Stromal cell of bone marrow (primary cell): ENCODE measurements around the gene CD2AP.
"Not testable (repeated sequence)": the region's sequence is repeated elsewhere in the genome, so short reads cannot be mapped to it uniquely, and the experiment has no call there.

Experiments used
- DNase-seq: peaks from one replicate; pipeline ENCODE4 v3.0.0-alpha.2; 2012; ENCODE audit warnings: low read depth

The CD2AP gene

DNA sequence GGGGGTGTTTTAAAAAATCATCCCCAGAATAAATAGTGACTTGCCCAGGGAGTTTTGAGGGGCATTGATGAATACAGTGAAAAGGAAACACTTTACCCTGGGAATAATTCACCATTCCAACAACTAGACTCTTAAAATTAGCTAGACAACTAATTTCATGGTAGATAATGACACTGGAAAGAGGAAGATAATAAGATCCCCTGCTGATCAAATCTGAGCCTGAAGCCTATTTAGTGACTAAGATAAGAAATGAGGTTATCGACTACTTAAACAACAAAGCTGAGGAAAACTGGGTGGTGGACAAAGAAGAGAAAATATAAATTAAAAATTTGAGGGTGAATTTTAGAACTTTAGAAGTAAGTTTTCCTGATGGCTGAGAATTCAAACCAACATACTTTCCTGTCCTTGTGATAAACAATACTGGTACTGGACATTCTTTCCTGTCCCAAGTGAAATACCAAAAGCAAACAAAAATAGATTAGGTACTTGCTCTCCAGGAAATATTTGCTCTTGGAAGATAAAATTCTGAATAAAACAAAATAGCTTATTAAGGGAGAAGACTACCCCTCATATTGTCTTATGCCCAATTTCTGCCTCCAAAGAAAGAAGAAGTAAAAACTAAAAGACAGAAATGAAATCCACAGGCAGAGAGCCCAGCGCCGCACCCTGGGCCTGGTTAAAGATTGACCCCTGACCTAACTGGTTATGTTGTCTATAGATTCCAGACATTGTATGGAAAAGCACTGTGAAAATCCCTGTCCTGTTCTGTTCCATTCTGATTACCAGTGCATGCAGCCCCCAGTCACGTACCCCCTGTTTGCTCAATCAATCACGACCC, 156.8 kb downstream of the CD2AP start:
- DNase-seq = no peak

DNA sequence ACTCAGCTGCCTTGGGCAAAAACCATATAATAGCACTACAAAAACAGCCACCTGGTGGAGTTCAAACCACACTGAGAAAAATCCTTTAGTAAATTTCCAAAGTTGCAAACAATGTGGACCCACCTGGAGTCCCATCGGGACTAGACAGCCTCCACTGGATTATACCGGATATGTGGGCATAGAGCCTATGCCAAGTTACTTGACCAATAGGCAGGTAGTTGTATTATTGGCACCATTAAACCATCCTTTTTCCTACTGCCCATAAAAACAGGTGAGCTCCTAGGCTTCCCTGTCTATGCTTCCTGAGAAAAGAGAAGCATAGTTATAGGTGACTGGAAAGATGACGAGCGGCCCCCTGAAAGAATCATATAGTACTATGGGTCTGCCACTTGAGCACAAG, 169.1 kb downstream of the CD2AP start:
- no peak for DNase-seq

DNA sequence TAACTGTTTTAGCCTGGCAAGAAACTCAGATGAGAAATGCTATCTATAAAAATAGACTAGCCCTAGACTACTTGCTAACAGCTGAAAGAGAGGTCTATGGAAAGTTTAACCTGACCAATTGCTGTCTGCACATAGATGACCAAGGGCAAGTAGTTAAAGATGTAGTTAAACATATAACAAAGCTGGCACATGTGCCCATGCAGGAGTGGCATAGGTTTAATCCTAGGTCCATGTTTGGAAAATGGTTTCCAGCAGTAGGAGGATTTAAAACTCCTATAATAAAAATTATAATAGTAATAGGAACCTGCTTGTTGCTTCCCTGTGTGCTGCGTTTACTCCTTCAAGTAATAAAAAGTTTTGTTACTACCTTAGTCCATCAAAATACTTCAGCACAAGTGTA, 169.6 kb downstream of the CD2AP start:
- DNase-seq = no peak

DNA sequence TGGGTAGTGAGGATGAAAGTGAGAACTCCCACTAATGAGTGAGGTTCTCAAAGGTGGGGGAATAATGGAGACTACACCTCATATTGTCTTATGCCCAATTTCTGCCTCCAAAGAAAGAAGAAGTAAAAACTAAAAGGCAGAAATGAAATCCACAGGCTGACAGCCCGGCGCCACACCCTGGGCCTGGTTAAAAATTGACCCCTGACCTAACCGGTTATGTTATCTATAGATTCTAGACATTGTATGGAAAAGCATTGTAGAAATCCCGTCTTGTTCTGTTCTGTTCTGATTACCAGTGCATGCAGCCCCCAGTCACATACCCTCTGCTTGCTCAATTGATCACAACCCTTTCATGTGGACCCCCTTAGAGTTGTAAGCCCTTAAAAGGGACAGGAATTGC, 170.0 kb downstream of the CD2AP start:
- DNase-seq = not testable (repeated sequence)

DNA sequence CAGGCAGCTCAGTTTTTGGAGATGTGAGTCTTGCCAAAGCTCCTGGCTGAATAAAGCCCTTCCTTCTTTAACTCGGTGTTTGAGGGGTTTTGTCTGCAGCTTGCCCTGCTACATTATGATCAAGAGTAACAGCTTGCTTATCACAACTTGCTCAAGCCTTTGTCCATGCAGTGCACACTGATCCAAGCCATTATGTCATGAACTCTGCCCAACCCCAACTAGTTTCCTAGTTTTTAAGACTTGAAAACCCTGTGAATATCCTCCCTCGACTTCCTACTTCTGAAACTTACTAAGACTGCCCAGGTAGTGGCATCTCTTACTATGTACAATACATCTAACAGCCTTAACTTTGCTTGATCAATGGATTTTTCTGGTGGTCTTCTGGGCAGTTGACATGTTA, 170.4 kb downstream of the CD2AP start:
- DNase-seq = no peak

DNA sequence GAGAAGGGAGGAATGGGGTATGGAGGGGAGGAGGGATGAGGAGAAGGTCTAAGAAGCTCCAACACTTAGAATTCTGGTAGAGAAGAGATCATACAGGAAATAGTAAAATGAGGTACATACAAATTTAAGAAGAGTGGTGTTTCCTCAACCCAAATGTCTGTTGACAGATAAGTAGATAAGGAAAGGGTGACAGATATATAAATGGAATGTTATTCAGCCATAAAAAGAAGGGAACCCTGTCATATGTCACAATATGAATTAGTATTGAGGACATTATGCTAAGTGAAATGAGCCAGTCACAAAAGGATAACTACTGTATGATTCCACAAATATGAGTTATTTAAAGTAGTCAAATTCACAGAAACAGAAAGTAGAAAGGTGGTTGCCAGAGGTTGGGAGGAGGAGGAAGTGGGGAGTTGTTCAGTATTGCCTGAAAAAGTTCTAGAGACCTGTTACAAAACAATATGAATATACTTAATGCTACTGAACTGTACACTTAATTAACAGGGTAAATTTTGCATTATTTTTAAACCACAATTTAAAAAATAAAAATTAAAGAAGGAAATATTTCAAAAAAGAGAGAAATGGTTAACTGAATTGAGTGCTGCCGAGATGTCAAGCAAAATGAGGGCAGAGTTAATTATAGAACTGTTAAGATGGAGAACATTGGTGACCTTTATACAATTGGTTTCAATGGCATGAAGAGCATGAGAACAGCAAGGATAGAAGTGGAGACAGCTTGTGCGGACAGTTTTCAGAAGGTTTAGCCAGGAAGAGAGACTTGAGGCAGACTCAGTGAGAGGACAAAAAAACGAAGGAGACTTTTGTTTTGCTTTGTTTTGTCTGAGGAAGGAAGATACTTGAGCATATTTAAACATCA, 173.2 kb downstream of the CD2AP start:
- DNase-seq = no peak

DNA sequence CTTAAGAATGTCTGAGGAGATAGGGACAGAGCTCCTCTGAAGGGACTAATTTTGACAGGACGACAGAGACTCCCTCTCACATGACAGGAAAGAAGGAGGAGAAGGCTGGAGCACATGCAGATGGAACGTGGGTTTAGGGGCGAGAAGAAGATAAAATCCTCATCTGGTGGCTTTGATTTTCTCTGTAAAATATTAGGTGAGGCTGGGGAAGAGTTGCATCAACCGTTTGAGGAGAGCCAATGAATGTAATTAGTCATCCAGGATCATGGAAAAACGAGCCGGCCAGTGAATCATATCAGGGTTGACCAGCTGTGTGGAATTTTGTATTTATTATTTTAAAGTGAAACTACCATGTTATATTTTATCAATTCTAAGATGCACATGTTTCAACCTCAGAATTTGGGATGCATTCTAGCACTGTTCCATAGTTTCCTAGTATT, 173.9 kb downstream of the CD2AP start:
- DNase-seq = peak; percentile 58

DNA sequence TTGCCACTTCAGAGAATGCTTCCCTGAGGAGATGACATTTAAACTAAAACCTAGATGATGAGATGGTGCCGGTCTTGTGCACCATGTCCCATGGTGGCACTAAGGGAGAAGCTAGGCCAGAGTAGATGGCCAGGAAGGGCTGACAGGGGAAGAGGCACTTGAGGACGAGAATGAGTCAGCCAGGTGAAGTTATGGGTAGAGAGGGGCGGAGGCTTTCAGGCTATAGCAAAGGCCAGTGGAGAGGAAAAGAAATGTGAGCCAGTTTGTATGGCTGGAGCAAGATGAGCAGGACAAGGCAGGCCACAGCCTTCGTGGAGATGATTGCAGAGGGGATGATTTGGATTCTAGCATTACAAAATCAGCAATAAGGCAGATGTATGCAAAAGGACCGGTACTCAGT, 176.1 kb downstream of the CD2AP start:
- no peak for DNase-seq

DNA sequence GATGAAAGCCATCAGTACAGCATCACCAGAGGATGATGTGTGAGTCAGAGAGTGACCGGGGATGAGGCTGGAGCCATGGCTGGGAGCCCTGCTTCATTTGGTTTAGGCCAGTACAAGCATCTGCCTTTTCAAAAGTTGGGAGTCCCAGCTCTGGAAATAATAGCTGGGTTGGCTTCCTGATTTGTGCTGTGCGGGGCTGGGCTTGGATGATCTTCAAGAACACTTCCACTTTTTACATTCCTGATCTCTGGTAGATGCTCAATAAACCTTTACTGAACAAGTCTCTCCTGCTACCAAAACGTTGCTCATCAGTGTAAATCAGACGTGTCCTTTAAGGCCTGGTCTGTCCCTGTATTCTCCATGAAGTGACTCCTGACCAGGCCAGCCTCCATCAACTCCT, 176.7 kb downstream of the CD2AP start:
- DNase-seq = no peak

DNA sequence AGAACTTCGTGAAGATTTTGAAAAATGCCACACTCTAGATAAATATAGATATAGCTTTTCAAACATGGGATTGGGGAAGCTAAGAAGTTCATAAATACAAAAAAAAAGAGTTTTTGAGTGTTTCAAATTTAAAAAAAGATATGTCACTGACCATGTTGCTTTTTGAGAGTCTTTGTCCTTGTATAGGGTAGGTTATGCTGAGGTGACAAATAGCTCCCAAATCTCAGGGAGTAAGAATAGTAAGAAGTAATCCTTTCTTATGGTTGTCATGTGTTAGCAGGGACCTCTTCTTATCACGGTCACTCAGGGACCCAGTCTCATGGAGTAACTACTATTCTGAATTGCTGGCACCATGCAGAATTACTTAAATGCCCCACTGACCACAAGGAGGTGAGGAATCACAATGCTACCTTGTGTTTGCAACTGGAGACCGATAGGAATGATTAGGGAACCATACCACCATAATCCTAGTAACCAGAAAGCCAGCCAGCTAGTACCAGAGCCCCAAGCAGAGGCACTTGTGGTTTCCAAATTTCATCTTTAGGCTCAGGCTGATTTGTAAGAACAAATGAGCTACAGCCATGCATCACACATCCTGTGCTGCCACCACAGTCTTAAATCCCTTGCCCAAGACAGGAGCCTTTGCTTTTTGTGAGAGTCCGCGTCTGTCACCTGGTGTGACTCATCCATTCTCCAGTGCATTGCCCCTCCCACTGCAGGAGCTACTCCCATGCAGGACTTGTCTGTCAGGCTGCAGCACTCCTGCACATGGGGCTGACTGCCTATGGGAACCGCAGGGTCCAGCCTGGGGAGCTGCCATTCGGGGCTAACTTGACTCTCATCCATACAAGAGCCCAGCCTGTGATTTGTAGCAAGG, 178.4 kb downstream of the CD2AP start:
- DNase-seq = no peak

DNA sequence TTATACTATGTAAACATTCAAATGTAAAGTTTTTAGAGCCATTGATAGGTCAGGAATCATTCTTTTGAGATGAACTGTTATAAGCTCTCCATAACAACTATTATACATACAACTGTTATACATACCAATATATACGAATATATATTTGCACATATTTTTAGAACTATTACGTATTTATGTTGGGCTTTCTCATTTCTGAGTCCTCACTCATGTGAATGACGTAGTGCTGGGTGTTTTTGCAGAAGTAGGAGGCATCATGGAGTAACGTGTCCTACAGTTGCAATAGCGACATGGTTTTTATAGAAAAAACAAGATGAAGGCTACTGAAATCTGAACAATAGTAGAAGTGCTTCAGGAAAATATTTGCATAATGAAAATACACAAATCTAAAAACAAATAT, 184.4 kb downstream of the CD2AP start:
- no peak for DNase-seq

DNA sequence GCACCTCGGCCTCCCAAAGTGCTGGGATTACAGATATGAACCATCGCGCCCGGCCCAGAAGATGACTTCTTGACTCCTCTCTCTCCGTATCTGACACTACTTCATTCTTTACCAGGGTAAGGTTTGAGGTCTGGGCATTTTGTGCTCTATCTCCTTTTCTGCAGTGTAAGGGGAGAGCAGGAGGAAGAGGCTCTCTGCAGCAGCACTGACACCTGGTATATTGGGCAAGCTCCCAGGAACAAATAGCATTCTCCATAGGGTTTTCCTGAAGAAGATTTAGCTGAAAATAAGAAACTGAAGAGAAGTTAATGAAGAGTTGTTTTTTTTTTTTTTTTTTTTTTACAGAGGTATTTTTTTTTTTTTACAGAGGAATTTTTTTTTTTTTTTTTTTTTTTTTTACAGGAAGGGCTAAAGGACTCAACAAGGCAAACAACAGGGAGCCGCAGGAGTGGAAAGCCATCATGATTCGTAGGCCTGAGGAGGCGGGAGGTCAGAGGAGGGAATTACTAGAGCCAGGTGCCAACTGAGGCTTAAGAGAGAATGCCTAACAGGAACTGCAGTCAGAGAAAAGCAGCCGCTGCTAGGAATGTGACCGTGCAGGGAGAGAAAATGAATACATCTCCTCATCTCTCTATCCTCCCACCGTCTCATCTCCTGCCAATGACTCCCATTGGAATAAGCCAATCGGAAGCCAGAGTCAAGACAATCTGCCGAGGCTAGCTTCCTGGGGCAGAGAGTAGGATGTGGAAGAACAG, 186.1 kb downstream of the CD2AP start:
- DNase-seq = no peak

DNA sequence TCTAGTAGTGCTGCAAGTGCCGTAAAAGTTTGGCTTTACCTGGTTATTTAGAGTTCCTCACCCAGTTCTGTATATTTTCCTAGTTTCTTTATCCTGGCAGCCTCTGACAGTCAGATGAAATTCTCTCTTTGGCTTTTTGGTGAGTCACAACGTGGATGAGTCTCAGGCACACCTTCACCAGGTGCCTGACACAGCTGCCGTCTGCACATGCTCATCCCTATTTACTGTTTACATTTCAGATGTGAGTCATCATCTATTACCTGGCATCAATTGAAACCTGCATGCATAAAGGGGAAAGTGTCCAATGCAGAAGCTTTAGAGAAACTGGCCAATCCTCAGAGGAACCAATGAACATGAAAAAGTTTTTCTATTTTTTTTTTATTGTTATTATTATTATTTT, 187.5 kb downstream of the CD2AP start:
- DNase-seq = no peak

DNA sequence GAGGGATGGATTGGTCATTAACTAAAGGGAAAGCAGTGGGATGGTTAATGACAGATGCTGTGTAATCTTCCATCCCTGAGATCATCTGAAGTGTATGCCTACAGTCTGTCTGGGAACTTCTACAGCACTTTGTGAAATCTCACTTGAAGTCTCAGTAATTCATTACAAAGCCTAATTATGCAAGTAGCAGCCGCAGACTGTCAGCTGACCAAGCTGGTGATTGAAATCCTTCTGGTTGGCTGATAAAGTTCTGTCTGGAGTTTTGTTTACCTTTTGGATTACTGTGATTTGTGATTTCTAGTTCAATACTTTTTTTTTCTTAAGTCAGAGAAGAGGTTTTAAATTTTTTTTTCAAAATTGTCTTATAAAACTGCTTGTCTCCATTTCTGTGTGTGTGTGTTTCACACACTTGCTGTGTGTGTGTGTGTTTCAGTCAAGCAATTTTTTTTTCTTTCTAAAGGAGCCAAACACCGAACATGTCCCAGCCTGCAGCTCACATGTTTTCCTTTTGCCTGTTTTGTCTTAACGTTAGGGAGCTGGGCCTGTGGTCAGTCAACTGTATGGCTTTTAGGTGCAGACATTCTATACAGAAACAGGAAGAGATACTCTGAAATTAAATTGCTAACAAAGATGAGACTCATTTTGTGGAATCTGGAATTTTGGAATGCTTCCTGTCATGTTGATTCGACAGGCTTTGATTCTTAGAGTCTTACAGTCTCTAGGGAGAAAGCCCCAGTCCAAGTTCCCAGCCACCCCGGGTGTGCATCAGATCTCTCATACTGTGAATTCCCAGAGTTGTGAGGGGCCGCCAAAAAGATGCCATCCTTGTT, 192.3 kb downstream of the CD2AP start:
- no peak for DNase-seq

DNA sequence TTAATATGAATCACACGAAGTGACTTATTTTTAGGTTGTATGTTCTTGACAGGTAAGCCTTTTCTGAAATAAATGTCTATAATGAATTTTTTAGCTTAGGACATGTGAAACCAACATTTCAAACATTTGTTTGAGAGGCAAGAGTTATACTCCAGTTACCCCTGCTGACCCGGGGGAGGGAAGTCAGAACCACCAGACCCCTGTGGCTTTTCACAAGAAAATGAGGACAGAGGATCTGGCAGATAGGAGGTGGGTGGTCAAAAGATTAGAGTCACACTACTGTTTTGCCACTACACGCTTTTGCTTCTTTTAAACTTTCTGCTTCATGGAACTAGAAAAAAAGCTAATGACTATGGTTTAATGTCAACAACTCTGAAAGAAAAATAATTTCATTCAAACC, 193.3 kb downstream of the CD2AP start:
- DNase-seq = no peak

DNA sequence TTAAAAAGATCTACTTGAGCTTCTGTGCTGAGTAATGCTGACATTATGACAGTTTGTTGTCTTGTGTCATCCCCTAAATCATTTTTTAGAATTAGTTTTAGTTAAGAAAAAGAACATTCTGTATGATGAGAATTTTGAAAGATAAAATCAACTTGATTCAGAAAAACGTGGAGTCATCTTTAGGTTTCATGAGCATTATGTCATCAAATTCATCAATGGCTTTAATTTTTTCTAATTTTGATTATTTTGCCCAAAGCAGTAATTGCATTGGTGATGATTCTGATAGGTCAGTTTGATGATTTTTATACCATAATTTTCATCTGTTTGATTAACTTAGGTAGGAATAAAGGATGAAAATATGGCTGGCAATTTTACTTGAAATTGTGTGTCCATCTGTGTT, 194.2 kb downstream of the CD2AP start:
- no peak for DNase-seq

DNA sequence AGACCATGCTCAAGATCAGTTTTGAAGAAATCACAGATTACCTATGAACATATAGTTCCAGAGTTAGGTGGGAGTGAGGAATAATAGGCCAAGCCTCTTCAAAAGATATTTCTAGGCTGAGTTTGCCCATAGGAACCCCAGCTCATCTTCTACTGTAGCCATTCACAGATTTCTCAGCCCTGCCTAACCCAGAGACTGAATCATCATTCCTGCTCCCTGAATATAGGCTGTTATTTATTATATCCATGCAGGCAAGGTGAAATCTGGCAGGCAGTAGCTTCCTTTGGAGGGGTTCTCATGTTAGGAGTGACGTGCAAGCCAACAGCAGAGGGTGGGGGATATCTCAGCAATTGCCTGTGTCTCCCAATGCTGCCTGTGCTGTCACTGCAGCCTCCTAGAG, 195.2 kb downstream of the CD2AP start:
- DNase-seq = no peak

DNA sequence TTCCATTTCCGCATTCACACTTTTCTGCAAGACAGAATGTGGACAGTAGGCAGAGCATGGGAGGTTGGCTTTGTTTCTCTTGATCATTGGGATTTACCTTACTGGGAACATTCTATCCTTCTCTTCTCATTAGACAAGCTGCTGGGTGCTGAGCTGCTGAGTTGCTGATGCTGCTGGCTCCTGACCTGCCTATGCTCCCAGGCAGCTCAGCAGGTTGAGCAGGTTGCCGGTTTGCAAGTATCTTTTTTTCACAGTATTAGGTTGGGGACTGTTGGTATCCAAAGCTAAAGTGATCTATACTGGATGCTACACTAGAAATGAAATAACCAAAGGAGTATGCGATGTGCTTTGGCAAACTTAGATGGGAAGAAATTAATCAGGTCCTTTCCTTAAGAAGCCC, 197.1 kb downstream of the CD2AP start:
- no peak for DNase-seq
